ENCODE results near the gene SIRT2. TPM values are rescaled to one million over a fixed set of nuclear protein-coding genes. Genes with fewer than 3 reads are reported as not detected.
A peak's percentile ranks its signal among the peaks of the same experiment; 100 is the strongest.

Gene SIRT2
- total RNA-seq, 1 experiment from 2014 or later: 15.4 TPM

DNA sequence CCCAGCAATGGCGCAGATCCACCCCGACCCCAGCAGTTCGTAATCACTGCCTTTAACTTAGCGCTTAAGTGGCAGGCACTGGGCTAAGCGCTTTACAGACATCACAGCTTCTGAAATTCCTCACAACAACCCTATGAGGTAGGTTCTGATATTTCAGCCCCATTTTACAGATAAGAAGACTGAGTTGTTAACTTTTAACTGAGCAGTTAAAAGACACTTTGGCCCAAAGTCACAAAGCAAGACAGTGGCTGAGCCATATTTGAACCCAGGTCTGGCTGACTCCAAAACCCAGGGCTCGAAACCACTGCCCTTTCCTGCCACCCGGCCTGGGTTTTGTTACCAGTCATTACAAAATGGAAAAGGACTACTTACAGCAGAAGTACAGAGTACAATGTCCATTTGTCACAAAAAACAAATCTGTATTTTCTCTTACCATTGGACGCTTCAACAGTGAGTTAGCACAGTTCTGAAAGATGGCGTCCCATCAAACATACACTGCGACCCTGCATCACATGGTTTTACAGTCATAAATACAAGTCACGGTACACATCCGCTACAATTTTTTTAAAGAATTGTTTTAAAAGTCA, 58.1 kb downstream of the SIRT2 start:
- ChIA-PET CTCF (no interaction called here), POLR2A (interaction anchor here (0.6 to 1.2 kb wide), 2 partner anchors 8 to 12 kb away, joined by 3 to 5 read pairs; no protein-coding TSS in a partner anchor), RAD21 (ENCODE audit: low non-redundant PET in 1 of 2, low total read pairs in 2 of 2, uncharacterized antibody in 2 of 2, unreplicated experiment in 2 of 2) (interaction anchor here in 1 of 2 experiments (0.7 kb wide), 1 partner anchor 99 kb away, joined by 3 read pairs; no protein-coding TSS in a partner anchor)
- Histone ChIP-seq H3K36me3 (ENCODE audit: control insufficient read depth in 1 of 2, insufficient read depth in 2 of 2, low read length in 2 of 2) (peaks cover 82 to 93% of the 10 kb centered on the region in 2 experiments), H3K9me3 (ENCODE audit: control insufficient read depth in 1 of 2, insufficient read depth in 1 of 2, low read depth in 1 of 2, low read length in 2 of 2) (no peaks in the 10 kb centered on the region), H3K27me3 (ENCODE audit: insufficient read depth, low read length) (no peaks in the 10 kb centered on the region), H3K9ac (ENCODE audit: low read length) (no peak overlapping the region), H3K27ac (ENCODE audit: low read depth, low read length) (no peak overlapping the region), H3K4me1 (ENCODE audit: control insufficient read depth in 1 of 2, insufficient read depth in 2 of 2, low read length in 2 of 2) (peaks cover 0 to 26% of the 10 kb centered on the region in 2 experiments; a peak in 2 of 4 replicates), H3K79me2 (ENCODE audit: insufficient read depth, low read length) (peaks cover 67% of the 10 kb centered on the region), H3K9me2 (ENCODE audit: insufficient read depth) (no peaks in the 10 kb centered on the region), H3K4me2 (ENCODE audit: low read length) (no peak overlapping the region), H3K4me3 (replicated peaks in 1 of 2; ENCODE audit: low read depth in 1 of 2, low read length in 2 of 2) (no peak overlapping the region), H4K20me1 (ENCODE audit: insufficient read depth) (peaks cover 27% of the 10 kb centered on the region), H2AFZ (ENCODE audit: low read depth, low read length, poor library complexity, severe bottlenecking) (no peak overlapping the region)
- TF ChIP-seq EZH2 (IDR thresholded peaks at IDR 0.05): no peak
- TF ChIP-seq TCF7L2 (IDR thresholded peaks at IDR 0.05; ENCODE audit: borderline replicate concordance, extremely low read depth, insufficient read depth, insufficient read length): no peak
- TF ChIP-seq POLR2AphosphoS5 (IDR thresholded peaks at IDR 0.05; ENCODE audit: low read depth, low read length): peak; percentile 20
- TF ChIP-seq CEBPB (IDR thresholded peaks at IDR 0.05; ENCODE audit: low read depth): no peak
- no TSS peak for BruUV-seq (replicated peaks)
- ATAC-seq (no peak), DNase-seq (ENCODE audit: low read depth, low spot score) (no peak)
- intact Hi-C loops (cut with micrococcal nuclease): no loop called here

- DNase-seq (ENCODE audit: low read depth, low spot score): no peak
- RAD21 ChIA-PET (ENCODE audit: low non-redundant PET in 1 of 2, low total read pairs in 2 of 2, uncharacterized antibody in 2 of 2, unreplicated experiment in 2 of 2): interaction anchor here in 1 of 2 experiments (0.7 kb wide), 1 partner anchor 99 kb away, joined by 3 read pairs; no protein-coding TSS in a partner anchor
- Histone ChIP-seq H3K4me1 (ENCODE audit: control insufficient read depth in 1 of 2, insufficient read depth in 2 of 2, low read length in 2 of 2) (peaks cover 0 to 26% of the 10 kb centered on the region in 2 experiments; a peak in 2 of 4 replicates), H3K9ac (ENCODE audit: low read length) (no peak overlapping the region), H3K36me3 (ENCODE audit: control insufficient read depth in 1 of 2, insufficient read depth in 2 of 2, low read length in 2 of 2) (peaks cover 77 to 90% of the 10 kb centered on the region in 2 experiments), H2AFZ (ENCODE audit: low read depth, low read length, poor library complexity, severe bottlenecking) (no peak overlapping the region), H3K9me3 (ENCODE audit: control insufficient read depth in 1 of 2, insufficient read depth in 1 of 2, low read depth in 1 of 2, low read length in 2 of 2) (no peaks in the 10 kb centered on the region), H3K79me2 (ENCODE audit: insufficient read depth, low read length) (peaks cover 60% of the 10 kb centered on the region), H3K4me3 (replicated peaks in 1 of 2; ENCODE audit: low read depth in 1 of 2, low read length in 2 of 2) (no peak overlapping the region), H3K9me2 (ENCODE audit: insufficient read depth) (no peaks in the 10 kb centered on the region), H3K27me3 (ENCODE audit: insufficient read depth, low read length) (no peaks in the 10 kb centered on the region), H3K4me2 (ENCODE audit: low read length) (no peak overlapping the region), H4K20me1 (ENCODE audit: insufficient read depth) (peaks cover 26% of the 10 kb centered on the region), H3K27ac (ENCODE audit: low read depth, low read length) (no peak overlapping the region)
- CTCF ChIA-PET: no interaction called here
- intact Hi-C loops (cut with micrococcal nuclease): no loop called here
- TF ChIP-seq CTCF (IDR thresholded peaks at IDR 0.05 in 2 of 3, conservative IDR thresholded peaks at IDR 0.05 in 1 of 3; ENCODE audit: borderline replicate concordance in 1 of 3, insufficient read depth in 1 of 3, low read depth in 2 of 3, low read length in 2 of 3): no peak
- no peak for TF ChIP-seq JUND (IDR thresholded peaks at IDR 0.05)
- no peak for TF ChIP-seq YY1 (IDR thresholded peaks at IDR 0.05; ENCODE audit: extremely low read depth, insufficient replicate concordance, low read depth, low read length)
- TF ChIP-seq, protein P1, sequence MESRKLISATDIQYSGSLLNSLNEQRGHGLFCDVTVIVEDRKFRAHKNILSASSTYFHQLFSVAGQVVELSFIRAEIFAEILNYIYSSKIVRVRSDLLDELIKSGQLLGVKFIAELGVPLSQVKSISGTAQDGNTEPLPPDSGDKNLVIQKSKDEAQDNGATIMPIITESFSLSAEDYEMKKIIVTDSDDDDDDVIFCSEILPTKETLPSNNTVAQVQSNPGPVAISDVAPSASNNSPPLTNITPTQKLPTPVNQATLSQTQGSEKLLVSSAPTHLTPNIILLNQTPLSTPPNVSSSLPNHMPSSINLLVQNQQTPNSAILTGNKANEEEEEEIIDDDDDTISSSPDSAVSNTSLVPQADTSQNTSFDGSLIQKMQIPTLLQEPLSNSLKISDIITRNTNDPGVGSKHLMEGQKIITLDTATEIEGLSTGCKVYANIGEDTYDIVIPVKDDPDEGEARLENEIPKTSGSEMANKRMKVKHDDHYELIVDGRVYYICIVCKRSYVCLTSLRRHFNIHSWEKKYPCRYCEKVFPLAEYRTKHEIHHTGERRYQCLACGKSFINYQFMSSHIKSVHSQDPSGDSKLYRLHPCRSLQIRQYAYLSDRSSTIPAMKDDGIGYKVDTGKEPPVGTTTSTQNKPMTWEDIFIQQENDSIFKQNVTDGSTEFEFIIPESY (IDR thresholded peaks at IDR 0.05; ENCODE audit: extremely low read depth, insufficient replicate concordance, low read length): no peak
- TF ChIP-seq EZH2phosphoT487 (IDR thresholded peaks at IDR 0.05; ENCODE audit: borderline replicate concordance): no peak
- POLR2A ChIA-PET: interaction anchor here (0.6 to 1.2 kb wide), 3 partner anchors 9 to 196 kb away, joined by 3 to 5 read pairs (median 3); no protein-coding TSS in a partner anchor
- ATAC-seq: no peak
- BruUV-seq (replicated peaks): no TSS peak
These were observed 58.8 kb downstream of the SIRT2 start for GRCh38 chr19:38840583-38840968.

All from HCT116 (cell line).